HG03175 (cell line): ENCODE results near the gene CRADD.
"Not testable (repeated sequence)": the region's sequence is repeated elsewhere in the genome, so short reads cannot be mapped to it uniquely, and the experiment has no call there.

Experiments
- ATAC-seq: cut with Tn5 transposase; IDR thresholded peaks from one replicate; pipeline ENCODE4 v1.9.1; 2021; ENCODE audit warnings: mild to moderate bottlenecking, moderate library complexity; ENCODE audit not compliant: unreplicated experiment

The CRADD gene

DNA sequence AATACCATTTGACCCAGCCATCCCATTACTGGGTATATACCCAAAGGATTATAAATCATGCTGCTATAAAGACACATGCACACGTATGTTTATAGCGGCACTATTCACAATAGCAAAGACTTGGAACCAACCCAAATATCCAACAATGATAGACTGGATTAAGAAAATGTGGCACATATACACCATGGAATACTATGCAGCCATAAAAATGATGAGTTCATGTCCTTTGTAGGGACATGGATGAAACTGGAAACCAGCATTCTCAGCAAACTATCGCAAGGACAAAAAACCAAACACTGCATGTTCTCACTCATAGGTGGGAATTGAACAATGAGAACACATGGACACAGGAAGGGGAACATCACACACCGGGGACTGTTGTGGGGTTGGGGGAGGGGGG, 104.8 kb downstream of the CRADD start:
- not testable (repeated sequence) for ATAC-seq

DNA sequence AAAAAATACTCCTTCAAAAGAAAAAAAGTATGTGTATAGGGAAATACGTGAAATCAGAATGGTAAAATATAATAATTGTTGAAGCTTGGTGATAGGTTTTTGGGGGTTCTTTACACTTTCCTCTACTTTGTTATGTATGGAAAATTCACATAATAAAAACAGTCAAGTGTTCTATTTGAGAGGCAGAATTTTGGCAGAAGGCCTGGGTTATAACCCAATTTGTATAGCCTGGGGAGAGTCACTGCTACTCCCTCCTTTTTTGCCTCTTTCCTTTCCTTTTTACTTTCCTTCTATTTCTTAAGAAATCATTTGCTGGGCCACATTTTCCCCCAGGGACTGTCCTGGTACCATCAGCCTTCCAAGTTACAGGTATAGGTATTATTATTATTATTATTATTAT, 105.7 kb downstream of the CRADD start:
- ATAC-seq: no peak

DNA sequence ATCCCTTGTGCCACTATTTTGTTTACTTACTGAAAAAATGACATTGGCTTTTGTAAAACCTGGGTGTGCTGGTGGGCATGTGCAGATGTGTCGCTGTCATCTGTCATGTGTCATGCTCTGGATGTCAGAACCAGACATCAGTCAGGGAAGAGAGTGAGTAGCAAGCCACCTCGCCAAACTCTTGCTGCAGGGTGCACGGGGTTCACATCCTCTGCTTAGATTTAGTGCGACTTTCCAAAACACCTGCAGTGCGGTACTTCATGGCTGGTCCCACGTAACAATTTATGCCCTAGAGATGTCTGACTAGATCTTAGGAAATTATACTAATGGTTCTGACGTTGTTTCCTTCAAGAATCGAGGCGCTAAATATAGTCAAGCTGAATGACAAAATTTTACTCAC, 106.7 kb downstream of the CRADD start:
- no peak for ATAC-seq

DNA sequence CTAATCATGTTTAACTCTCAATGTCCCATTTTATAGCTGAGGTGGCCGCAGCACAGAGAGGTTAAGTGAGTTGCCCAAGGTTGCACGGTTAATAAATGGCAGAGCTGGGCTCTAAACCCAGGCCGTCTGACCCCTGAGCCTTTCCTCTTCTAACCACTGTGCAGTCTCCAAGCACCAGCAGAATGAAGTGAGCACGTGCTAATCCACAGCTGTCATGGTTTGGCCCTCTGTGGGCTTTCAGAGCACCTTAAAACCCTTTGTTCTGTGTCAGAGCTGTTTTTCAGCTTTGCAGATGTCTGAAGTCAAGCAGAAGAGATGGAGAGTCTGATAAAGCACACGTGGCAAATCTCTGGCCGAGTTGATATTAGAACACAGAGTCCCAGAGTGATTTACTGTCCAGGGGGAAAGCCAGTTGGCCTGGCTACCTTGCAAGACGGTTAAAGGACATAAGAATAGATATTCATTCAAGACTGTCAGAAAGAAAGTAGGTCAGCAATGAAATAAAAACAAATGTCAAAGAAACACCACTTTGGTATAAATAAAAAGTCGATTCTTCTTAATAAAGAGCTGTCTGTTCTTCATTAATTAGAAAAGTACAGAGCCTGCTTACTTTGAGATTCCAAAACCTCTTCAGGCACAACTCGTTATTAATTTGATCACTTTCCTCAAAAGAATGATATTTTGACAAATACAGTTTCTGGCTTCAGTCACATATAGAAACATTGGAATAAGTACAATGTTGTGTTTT, 107.3 kb downstream of the CRADD start:
- ATAC-seq: no peak

DNA sequence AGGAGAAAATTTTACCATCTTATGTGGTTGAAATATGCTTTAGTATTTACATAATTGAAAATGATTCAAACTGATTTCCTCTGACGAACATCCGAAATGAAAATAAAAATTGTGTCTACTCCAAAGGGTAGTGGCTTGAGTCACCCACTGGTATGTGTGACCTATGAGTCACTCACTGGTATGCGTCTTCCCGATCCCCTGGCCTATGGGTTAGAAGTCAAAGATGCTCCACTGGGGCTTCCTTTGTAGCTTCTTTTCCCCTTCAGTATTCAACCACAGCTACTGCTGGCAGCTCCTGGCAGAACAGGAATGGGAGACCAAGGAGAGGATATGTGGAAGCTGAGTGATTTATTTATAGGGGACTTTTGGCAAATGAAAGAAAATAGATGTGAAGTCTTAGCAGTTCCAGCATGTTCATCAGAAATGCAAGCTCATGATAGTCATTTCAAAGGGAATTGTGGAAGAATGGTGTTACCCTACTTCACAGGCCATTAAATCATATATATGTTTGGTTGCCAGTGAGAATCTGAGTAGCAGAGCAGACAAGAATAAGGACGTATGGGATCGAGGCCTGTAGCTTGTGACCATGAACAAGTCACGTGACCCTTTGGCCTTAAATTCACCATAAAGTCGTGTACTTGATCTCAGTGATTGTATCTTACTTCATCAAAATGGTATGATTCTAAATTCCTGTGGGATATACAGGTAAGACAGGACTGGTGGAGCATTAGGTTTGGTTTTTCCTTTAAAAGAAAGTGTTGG, 108.3 kb downstream of the CRADD start:
- ATAC-seq: peak; percentile 60

DNA sequence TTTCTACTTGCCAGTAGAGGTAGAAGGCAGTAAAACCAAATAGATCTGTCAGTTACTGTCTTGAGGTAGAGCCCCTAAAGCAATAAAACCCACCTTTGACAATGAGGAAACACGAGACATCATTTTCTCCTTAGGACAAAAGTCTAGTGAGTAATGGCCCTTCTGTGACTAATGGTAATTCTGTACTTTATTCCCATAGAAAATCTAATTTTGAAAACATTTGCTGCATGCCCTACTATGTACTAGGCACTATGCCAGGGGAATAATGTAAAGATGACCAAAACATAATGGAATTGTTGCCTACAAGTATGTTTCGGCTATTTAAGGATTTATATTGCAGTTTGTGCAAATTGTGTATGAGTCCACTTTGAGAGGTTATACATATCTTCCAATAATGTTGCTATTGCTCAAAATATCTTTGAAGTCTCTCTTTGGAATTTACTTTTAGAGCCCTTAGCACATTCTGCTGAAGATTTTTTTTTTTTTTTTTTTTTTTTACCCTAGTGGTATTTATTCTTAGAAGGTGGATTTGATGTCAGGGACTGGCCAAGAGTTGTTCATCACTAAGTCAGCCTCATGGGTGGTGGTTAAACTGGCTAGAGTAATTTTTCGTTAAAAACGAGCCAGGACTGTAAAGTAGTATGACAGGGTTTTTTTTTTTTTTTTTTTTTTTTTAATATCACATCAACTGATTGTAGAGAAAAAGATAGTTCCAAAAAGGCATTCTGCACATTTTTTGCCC, 109.7 kb downstream of the CRADD start:
- ATAC-seq: no peak

DNA sequence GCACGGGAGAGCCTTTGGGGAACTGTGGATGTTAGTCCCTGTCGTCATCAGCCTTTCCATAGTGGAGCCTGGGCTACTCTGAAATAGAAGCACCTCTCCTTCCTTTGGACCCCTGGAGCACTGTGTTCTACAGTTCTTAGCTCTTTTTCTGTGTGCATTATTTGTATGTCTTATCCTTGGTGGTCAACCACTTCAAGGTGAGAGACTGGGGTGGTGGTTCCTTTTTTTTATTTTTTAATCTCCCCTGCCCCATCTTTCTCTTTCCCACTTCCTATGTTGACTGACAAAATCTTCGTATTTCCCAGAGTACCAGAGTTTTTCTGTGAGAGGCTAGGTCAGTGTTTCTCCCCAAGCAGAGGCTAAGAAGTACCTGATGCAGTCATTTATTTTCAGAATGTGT, 111.7 kb downstream of the CRADD start:
- ATAC-seq: no peak

DNA sequence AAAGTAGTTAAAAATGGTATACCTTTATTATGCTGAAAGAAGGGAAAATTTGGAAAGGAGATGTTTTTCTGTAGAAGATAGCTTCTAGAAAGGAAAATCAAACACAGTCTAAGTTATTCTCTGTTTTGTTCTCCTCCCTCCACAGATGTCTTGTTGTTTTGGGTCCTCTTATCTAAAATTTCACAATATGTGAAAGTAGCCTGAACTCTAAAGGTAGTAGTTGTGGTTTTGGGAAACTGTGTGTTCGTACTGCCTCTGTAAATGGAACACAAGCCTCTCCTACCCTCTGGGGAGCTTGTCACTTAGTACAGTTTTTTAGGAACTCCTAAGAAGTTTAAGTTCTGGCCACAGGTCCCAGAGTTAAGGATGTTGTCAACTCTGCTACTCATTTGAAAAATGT, 112.6 kb downstream of the CRADD start:
- no peak for ATAC-seq

DNA sequence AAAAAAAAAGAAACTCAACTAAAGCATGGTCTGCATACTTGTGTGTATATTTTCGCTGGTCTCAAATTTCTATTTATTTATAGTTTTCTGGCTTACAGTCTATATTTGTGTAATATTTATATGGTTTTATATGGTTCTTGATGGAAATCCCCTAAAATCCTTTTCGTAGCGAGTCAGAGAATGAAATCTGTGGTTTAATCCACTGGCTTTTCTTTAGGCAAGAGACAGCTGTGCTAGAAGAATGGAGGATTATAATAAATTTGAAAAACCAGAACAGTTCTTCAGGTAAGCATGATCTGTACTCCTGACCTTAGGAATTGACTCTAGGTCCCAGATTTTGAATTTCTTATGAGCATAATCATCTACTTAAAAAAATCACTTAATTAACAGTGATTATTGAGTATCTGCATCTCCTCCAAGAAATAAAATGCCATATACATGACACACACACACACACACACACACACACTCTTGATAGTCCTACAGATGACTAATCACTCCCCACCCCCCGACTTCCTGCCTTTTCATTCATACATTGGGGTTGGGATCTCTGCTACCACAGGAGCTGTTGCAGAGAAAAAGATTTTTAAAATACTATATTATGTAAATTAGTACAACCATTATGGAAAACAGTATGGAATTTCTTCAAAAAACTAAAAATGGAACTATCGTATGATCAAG, 113.4 kb downstream of the CRADD start:
- no peak for ATAC-seq

DNA sequence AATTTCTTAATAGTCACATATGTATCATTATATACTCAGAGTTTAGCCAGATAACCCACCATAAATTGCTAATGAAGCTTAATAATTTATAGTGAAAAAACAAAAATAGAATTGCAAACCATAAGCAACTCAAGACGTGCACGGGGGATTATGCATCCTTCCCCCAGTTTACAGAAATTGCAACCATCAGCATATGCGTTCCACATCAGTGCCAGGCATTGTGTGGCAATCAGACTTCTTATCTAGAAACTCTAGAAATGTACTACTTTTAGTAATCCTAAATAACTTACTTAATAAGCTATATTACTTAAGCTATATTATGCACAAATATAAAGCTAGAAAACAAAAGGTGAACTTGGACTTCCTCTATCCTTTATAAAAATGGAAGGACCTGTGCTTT, 115.8 kb downstream of the CRADD start:
- no peak for ATAC-seq

DNA sequence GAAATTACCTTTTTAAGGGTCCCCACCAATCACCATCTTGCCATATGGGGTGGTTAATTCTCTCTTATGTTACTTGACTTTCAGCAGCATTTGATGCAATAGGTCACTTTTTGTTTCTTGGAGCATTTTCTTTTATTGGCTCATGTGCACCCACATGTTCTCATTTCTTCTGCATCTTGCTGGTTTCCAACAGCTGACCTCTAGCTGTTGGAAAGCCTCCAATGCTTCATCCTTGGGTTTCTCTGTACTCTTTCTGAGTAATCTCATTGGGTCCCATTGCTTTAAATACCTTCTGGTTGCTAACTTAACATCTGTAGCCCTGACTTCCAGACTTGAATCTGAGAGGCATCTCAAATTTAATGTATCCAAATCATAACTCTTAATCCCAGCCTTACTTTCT, 116.8 kb downstream of the CRADD start:
- no peak for ATAC-seq

DNA sequence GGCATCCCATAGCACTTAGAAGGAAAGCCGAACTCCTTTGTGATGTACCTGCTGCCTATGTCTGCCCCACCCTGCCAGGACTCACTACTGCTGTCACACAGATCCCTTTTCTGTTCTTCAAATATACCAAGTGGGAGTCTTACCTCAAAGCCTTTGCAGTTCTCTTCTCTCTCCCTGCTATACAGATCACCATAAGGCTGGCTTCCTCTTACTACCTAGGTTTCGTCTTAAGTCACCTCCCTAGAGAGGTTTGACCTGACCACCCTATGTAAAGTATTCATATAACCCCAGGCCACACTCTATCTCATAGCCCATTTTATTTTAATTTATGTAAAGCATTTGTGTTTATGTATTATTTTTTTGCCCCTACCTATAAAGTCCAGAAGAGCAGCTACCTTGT, 117.6 kb downstream of the CRADD start:
- ATAC-seq: no peak

DNA sequence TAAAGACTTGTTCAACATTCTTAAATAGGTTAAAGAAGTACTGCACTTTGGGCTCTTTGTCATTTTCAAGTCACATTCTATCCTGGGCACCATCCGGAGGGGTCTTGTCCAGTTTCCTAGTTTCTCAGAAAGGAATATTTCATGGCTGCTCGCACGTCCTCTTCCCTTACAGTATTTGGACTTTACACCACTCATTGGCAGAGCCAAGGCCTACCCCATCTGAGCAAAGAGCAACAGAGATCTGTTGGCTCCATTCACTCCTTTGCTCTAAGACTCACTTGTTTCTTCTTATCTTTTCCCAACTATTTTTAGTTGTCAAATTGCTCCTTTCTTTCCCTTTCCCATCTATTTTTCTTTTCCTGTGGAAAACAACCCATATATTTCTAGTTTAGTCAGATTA, 118.2 kb downstream of the CRADD start:
- ATAC-seq: no peak

DNA sequence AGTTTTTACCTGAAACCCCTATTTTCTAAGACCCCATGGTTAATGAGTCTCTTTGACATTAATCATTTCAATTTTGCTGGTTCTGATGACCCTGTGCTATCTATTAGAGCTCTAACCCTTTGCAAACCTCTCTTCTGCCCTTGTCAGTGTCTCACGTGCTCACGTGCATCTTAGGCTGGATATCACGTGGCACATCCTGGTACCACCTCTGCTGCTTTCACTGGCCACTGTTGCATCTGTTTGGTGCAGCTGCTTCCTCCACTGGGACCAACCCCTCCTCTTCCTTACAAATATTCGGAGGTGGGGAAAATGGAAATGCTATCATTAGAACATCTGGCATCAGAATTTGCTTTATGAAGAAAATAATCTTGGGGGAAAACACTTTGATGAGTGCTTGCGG, 119.6 kb downstream of the CRADD start:
- ATAC-seq: no peak

DNA sequence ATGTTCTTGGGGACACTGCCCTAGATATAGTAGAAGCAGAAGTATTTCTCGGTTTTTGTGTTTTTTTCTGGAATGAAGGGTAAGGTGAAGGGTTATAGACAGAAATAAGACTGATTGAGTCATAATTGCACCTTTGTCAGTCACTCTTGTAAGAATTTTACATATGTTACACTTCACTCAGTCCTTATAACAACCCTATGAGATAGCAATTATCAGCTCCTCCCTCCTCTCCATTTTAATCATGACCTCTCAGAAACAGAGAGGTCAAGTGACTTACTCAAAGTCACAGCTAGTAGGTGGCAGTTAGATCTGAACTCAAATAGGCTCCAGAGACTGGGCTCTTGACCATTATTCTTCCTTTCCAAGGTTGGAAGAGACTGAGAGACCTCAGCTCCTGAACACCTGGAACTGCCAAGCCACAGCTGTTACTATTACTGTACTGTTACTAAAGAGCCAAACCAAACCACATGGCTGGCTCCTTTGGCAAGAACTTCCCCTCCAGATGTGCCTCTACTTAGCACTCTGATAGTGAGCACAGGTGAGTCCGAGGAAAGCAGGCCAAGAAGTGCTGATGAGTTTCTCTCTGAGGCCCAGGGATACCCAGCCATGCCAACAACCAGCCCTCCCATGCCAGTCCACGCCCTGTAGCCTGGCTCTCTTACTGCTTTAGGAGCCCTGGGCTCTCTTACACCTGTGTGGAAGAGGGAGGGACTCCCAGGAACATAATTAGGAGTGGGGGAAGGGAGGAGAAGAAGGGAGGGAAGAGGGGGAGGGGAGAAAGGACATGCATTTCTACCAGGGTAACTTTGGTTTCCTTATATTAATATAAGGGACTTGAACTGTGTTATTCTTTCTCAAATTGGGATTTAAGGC, 121.3 kb downstream of the CRADD start:
- ATAC-seq: no peak

DNA sequence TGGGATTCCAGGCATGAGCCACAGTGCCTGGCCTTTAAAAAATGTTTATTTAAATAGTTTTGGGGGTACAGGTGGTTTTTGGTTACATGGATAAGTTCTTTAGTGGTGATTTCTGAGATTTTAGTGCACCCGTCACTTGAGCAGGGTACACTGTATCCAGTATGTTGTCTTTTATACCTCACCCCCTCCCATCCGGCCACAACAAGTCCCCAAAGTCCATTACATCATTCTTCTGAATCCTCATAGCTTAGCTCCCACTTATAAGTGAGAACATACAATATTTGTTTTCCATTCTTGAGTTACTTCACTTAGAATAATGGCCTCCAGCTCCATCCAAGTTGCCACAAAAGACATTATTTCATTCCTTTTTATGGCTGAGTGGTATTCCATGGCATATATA, 124.5 kb downstream of the CRADD start:
- not testable (repeated sequence) for ATAC-seq

DNA sequence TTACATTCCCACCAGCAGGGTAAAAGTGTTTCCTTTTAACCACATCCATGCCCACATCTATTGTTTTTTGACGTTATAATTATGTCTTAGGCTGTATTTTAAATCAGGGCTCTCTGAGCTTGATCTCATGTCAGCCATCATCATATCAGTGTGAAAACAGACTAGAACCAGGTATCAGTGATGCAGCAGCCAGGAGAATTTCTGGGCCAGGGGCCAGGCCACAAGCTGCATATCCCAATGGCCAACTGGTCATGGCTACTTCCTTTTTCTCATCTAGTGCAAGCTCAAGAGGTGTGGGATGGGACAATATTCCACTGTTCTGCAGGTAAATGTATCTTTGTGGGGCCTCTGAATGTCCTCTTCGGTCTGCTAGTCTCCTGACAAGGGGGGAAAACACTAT, 125.1 kb downstream of the CRADD start:
- ATAC-seq: no peak

DNA sequence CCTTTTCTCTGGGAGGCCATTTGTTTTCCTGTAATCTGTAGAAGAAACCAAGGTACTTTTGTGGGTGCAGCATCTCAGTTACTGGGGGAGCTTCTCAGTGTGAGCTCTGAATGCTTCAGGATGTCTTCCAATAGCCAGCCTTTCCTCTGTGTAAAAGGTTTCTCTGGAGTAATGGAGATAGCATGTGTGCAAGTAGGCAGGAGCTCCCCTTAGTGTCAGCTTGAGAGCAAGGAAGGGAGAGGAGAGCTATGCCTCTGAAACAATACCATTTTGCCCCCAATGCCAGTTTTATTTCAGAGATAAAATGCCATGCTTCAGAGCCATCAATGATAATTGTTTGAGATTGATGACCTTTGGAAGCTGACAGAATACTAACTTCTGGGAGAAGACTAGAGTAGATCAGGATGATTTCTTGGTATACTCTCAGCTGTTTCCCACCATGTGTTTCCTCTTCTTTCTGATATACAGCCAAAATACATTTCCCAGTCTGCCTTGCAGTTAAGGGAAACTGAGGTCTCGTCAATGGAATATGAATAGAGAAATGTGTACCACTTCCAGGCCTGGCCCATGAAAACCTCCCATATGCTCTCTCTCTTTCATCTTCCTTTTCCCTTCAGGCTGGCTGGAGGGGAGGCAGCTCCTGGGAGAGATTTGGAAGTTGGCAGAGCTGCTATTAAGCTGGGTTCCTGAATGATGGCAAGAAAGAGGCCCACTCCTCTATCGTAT, 125.7 kb downstream of the CRADD start:
- no peak for ATAC-seq

DNA sequence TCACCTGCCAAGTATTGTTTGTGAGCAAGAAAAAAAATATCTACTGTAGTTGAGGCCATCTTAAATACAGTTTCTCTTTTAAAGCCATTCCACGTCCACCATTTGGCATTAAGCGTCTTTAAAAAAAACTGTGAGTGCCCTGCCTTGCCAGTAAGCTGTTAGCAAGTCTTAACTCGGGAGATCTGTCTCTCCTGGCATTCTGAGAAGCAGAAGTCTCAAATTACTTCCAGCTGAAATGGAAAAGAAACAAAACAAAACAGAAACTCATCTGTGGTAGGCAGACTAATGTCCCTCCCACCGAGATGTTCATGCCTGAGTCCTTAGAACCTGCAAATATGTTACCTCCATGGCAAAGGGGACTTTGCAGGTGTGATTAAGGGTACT, 126.2 kb downstream of the CRADD start:
- ATAC-seq: no peak
